NCI-H2196 (cell line): ENCODE measurements around the gene PDSS2.
"Not testable (repeated sequence)": the region's sequence is repeated elsewhere in the genome, so short reads cannot be mapped to it uniquely, and the experiment has no call there.

Source experiments
- DNase-seq: peaks from one replicate; lab custom pipeline; 2025; ENCODE audit not compliant: unreplicated experiment; lab: John Stamatoyannopoulos, UW

PDSS2 gene

DNA sequence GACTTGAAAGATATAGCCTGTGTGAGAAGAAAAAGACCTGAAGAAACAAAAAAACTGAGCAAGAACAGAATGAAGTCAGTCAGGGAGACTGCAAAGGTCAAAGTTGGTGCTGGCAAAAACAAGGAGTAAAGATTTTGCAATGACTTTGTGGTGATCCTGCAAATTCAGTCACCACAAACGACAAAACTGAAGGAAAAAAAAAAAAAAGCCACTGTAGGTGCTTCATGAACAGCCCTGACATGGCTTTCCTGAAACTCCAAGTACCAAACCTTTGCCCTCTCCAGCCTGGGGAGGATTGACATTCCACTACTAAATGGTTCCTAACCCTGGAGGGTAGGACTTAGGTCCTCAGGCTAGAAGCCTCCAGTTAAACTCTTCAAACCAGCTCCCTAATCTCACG lies 229.3 kb downstream of the PDSS2 start:
- no peak for DNase-seq

GRCh38 chr6:107228754-107229153 lies 230.6 kb downstream of the PDSS2 start:
- no peak for DNase-seq

GRCh38 chr6:107221519-107221918 lies 237.8 kb downstream of the PDSS2 start:
- no peak for DNase-seq

GRCh38 chr6:107219851-107220250 lies 239.5 kb downstream of the PDSS2 start:
- DNase-seq = no peak

DNA sequence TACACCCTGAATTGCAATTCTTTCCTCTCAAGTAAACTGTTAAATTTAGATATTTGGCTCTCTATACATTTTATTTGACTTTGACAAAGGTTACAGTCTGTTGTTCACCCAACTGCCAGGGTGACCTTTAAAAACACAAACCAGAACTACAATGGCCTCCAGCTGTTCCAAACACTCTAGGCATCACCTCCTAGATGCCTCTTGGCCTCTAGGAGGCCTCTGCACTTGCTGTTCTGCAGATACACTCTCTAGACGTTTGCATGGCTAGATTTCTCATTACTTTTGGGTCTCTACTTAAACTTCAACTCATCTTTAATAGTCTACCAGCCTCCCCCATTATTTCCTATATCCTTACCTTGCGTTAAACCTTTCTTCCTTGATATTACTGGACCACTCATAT lies 241.2 kb downstream of the PDSS2 start:
- no peak for DNase-seq

- no peak for DNase-seq
Measured at GRCh38 chr6:107217248-107217647, 242.1 kb downstream of the PDSS2 start.

DNA sequence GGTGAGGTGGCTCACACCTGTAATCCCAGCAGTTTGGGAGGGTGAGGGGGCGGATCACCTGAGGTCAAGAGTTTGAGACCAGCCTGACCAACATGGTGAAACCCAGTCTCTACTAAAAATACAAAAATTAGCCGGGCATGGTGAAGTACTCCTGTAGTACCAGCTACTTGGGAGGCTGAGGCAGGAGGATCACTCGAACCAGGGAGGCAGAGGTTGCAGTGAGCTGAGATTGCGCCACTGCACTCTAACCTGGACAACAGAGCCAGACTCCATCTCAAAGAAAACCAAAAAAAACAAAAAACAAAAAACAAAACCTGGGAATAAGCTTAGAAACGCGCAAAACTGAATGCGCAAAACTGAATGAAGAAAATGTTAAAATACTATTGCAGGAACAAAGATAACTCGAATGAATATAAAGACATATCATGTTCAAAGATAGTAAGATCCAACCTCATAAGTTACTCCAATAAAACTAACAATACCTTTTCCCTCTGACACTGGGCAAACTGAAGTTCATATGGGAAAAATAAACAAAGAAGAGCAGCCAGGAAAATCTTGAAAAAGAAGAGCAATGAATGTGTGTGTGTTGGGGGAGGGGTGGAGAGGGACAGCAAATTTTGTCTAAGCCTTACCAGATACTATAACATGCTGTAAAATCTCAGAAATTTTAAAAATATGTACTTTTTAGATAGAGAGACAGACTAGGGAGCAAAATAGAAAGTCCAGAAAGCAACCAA lies 243.0 kb downstream of the PDSS2 start:
- no peak for DNase-seq

- no peak for DNase-seq
Measured at GRCh38 chr6:107215334-107215733, 244.0 kb downstream of the PDSS2 start.

GRCh38 chr6:107214655-107215054 lies 244.7 kb downstream of the PDSS2 start:
- DNase-seq = no peak

DNA sequence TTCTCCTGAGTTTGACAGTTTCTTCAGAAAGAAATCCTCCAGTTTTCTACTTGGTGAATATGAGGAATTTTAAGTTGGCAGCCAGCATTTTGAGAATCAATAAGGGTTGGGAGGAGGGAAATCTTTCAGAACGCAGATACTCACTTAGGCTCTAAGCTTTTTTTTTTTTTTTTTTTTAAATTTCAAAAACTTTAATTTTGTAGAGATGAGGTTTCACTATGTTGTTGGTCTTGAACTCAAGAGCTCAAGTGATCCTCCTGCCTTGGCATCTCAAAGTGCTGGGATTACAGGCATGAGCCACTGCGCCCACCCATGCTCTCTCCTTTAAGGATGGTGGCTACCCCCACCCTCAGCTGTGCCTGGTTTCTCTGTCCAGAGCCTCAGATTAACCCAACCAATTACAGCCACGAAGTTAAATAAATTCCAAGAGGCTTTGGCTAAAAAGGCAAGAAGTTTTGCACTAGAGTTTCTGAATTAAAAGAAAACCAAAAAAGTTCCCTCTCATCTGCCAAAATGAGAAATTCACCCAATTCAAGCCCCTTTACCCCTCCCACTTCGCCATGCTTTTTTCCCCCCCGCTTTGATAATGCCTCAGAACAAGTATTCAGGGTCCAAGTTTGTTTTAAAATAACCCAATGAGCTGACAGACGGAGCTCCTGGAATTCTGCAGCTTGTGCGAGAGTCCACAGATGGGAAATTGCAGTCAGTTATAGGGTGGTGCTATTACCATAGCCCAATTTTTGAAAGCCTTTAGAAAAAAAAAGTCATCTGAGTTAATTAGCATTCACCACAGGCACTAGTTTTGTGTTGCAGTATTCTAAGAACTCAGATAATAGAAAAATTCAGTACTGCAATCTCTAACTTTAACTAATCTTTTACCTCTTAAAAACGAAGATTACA lies 249.7 kb downstream of the PDSS2 start:
- DNase-seq = no peak

DNA sequence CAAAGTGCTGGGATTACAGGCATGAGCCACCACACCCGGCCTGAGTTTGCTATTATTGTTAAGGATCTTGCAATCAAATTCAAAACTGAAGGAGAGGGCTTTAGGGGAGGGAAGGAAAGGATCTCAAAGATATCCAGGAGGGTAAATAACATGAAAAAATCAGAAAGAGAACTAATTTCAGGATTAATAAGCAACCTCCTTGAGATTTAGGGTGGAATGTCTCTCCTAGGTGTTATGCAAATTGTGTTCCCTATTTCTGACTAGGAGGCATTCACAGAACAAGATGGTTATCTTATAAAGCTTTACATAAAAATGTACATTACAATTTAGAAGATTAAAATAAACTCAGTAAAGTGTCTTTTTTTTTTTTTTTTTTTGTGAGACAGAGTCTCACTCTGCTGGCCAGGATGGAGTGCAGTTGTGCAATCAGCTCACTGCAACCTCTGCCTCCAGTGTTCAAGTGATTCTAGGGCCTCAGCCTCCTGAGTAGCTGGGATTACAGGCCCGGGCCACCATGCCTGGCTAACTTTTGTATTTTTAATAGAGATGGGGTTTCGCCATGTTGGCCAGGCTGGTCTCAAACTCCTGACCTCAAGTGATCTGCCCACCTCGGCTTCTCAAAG lies 252.0 kb downstream of the PDSS2 start:
- no peak for DNase-seq

GRCh38 chr6:107205058-107205998 lies 254.0 kb downstream of the PDSS2 start:
- DNase-seq = no peak

DNA sequence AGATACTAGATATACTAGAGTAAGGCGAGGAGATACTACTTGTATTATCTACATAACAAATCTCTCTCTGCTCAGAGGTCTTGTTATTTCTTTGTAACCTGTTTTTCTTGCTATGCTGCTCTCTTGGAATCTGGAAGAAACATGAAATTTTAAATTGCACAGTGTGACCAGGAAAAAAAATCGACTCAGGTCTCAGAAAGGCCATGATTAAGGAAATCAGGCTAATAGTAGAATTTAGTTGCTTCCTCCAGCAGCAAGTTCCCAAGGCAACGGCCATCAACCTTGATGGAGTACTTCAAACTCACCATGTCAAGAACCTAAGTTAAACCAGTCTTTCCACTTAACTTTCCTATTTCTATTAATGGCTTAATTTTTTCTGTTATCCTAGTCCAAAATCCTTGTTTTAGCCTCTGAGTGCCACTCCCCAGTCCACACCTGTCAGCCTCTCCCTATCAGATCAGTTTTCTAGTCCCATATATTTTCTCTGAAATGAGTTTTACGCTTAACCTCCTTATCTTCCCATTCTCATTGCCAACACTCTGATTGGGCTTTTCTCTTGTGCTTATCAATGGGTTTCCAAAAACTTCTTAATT lies 256.4 kb downstream of the PDSS2 start:
- peak; percentile 26 for DNase-seq

GRCh38 chr6:107198631-107199416 lies 260.5 kb downstream of the PDSS2 start:
- DNase-seq = no peak

DNA sequence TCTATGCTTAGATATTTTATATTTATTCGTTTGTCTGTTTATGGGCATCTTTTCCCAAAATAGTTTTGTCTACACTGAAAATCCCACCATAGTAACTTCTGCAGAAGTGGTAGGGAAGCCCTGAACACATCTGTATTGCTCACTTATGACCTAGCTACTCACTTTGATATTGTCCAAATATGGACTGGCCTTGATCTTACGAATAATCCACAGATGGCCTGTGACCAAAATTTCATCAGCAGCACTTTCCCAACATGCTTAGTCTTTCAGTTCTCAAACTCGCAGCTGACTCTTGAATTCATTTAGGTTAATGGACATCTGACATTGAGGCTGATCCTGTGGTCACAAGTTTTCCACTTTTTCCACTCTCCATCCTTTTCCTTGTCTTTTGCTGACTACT lies 263.2 kb downstream of the PDSS2 start:
- no peak for DNase-seq

- DNase-seq = not testable (repeated sequence)
Measured at GRCh38 chr6:107194723-107195122, 264.6 kb downstream of the PDSS2 start.

- peak; percentile 76 for DNase-seq
Measured at GRCh38 chr6:107192830-107193229, 266.5 kb downstream of the PDSS2 start.

DNA sequence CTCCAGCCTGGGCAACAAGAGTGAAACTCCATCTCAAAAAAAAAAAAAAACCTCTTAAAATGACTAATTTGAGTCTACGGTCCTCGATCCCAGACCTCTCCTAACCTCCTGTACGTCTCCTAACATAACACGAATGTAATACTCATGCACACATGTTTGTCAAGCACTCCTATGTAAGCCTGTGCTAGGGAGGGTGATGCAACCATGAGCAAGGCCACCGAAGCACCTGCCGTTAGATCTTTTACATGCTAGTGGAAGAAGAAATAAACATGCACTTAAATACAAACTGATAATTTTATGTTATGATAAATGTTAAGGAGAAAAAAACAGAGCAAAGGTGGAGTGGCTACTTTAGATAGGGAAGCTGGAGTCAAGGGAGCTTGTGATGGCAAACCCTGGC lies 271.7 kb downstream of the PDSS2 start:
- DNase-seq = no peak

GRCh38 chr6:107186047-107186446 lies 273.3 kb downstream of the PDSS2 start:
- no peak for DNase-seq
